GM23248 (cell line): Measurements from ENCODE around the gene PAK2. TPM values are rescaled to one million over a fixed set of nuclear protein-coding genes. Genes with fewer than 3 reads are reported as not detected.
"Not testable (repeated sequence)": the region's sequence is repeated elsewhere in the genome, so short reads cannot be mapped to it uniquely, and the experiment has no call there.

Source experiments
- DNase-seq: peaks from one replicate; pipeline ENCODE4 v3.0.0-alpha.2; 2015
- H2AFZ ChIP-seq: fragments of 200-600 bp; sonication (generic); 2 replicates; pipeline ENCODE4 v1.6.1; 2016; ENCODE audit warnings: antibody characterized with exemption
- H3F3A ChIP-seq: fragments of 200-600 bp; sonication (generic); 2 replicates; pipeline ENCODE4 v1.6.1; 2016; ENCODE audit warnings: mild to moderate bottlenecking, antibody characterized with exemption, mixed run types; ENCODE audit not compliant: insufficient read depth
- H3K27ac ChIP-seq: fragments of 200-600 bp; sonication (generic); 2 replicates; pipeline ENCODE4 v1.5.1; 2016; ENCODE audit warnings: mild to moderate bottlenecking
- H3K27me3 ChIP-seq: fragments of 200-600 bp; sonication (generic); replicated peaks from 2 replicates; pipeline ENCODE4 v1.6.1; 2016; ENCODE audit warnings: mild to moderate bottlenecking; ENCODE audit not compliant: insufficient read depth
- H3K36me3 ChIP-seq: fragments of 200-600 bp; sonication (generic); 2 replicates; pipeline ENCODE4 v1.6.1; 2016; ENCODE audit warnings: low read depth, mild to moderate bottlenecking
- H3K4me1 ChIP-seq: fragments of 200-600 bp; sonication (generic); 2 replicates; pipeline ENCODE4 v1.6.1; 2016; ENCODE audit warnings: mild to moderate bottlenecking; ENCODE audit not compliant: insufficient read depth
- H3K4me2 ChIP-seq: fragments of 200-600 bp; sonication (generic); one replicate; pipeline ENCODE4 v1.6.1; 2016; ENCODE audit warnings: mild to moderate bottlenecking; ENCODE audit not compliant: unreplicated experiment
- H3K4me3 ChIP-seq: fragments of 200-600 bp; sonication (generic); 2 replicates; pipeline ENCODE4 v1.5.1; 2016; ENCODE audit warnings: mild to moderate bottlenecking
- H3K79me2 ChIP-seq: fragments of 200-600 bp; sonication (generic); 2 replicates; pipeline ENCODE4 v1.6.1; 2016; ENCODE audit warnings: mild to moderate bottlenecking; ENCODE audit not compliant: insufficient read depth
- H3K9ac ChIP-seq: fragments of 200-600 bp; sonication (generic); 2 replicates; pipeline ENCODE4 v1.6.1; 2016; ENCODE audit warnings: mild to moderate bottlenecking
- H3K9me2 ChIP-seq: fragments of 200-600 bp; sonication (generic); 2 replicates; pipeline ENCODE4 v1.6.1; 2016; ENCODE audit warnings: mixed run types, mild to moderate bottlenecking, moderate library complexity; ENCODE audit not compliant: insufficient read depth
- H3K9me3 ChIP-seq: fragments of 200-600 bp; sonication (generic); one replicate; pipeline ENCODE4 v1.6.1; 2017; ENCODE audit warnings: low read depth
- H4K20me1 ChIP-seq: fragments of 200-600 bp; sonication (generic); 2 replicates; pipeline ENCODE4 v1.6.0; 2016; ENCODE audit not compliant: insufficient read depth
- EZH2 ChIP-seq: fragments of 200-600 bp; sonication (generic); IDR thresholded peaks from 2 replicates; pipeline ENCODE4 v1.6.1; 2018; ENCODE audit warnings: antibody characterized with exemption, mild to moderate bottlenecking; ENCODE audit not compliant: insufficient read depth, poor library complexity, severe bottlenecking
- EZH2phosphoT487 ChIP-seq: fragments of 200-600 bp; sonication (generic); IDR thresholded peaks from 2 replicates; pipeline ENCODE4 v1.6.1; 2018; ENCODE audit warnings: antibody characterized with exemption, moderate library complexity, mild to moderate bottlenecking, low read depth; ENCODE audit not compliant: insufficient read depth
- WGBS, 2 experiments: methylation state at CpG; one replicate each; pipeline ENCODE4 v1.1.6; 2015 to 2017; ENCODE audit warnings: low lambda C conversion rate in 2 of 2, low coverage in 1 of 2; ENCODE audit errors: missing lambda C conversion rate in 2 of 2; 5-methylcytosine and 5-hydroxymethylcytosine counted together
- in situ Hi-C: fragments of 300-500 bp; cut with MboI; formaldehyde crosslinking; loops from 2 replicates; pipeline ENCODE4 v1.15.0; 2020
- polyA plus RNA-seq: library from polyadenylated mRNA; unstranded; fragments of >200 nt; fragmentation: Nextera tagmentation; extraction: Ambion mirVana; gene quantifications from 2 replicates; pipeline ENCODE4 v1.2.1, GENCODE V29; 2016
- small RNA-seq: library from RNA; depleted of rRNA; stranded (forward); fragments of <200 nt; gene quantifications from one replicate; pipeline ENCODE3, GENCODE V24; 2014; ENCODE audit warnings: low read depth, low replicate concordance
- total RNA-seq: library from RNA; depleted of rRNA; stranded (reverse); fragments of >200 nt; shearing (Covaris generic); gene quantifications from 2 replicates; pipeline ENCODE4 v1.2.3, GENCODE V29; 2014; rRNA removed

The PAK2 gene
- total and polyA plus RNA-seq, 2 experiments from 2014 or later, result 24.4 to 30.5 TPM

DNA sequence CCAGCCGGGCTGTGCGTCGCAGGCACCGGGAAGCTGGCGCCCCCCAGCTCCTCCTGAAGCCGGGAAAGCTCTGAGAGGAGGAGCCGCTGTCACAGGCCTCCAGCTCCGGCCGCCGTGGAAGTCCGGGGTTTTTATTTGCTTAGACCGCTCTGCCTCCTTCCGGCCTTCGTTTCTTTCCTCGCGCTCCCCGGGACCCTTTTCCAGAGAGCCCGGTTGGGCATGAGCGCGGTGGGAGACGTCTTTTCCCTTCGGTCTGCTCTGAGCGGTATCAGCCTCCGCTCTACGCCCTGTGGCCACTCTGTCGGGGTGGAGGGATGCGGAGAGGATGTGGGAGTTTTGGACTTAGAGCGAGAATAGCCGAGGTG, 128.6 kb downstream of the PAK2 start:
- peak overlapping the region; percentile 85 for H3K4me3 ChIP-seq
- H3K9ac ChIP-seq, result peak overlapping the region; percentile 91
- H3K4me2 ChIP-seq, result peak overlapping the region; percentile 94
- H3K79me2 ChIP-seq, result peaks cover 54% of the 10 kb centered on the region
- 1 to 3% methylated on average over 29 of the region's 29 CpGs for WGBS, 2 experiments
- peak overlapping the region; percentile 87 for H3K27ac ChIP-seq
- no peaks in the 10 kb centered on the region for H3K27me3 ChIP-seq
- peaks cover 12% of the 10 kb centered on the region for H3F3A ChIP-seq
- peak; percentile 71 for DNase-seq
- TF ChIP-seq EZH2phosphoT487 (no peak), EZH2 (no peak)
- H3K9me2 ChIP-seq, result no peaks in the 10 kb centered on the region
- H3K4me1 ChIP-seq, result peaks cover 8% of the 10 kb centered on the region; the same call in 1 of the 2 replicates
- H3K9me3 ChIP-seq, result no peaks in the 10 kb centered on the region
- H3K36me3 ChIP-seq, result no peaks in the 10 kb centered on the region; the same call in 1 of the 2 replicates
- peak overlapping the region; percentile 49 for H2AFZ ChIP-seq
- in situ Hi-C loops, result no loop called here
- H4K20me1 ChIP-seq, result no peaks in the 10 kb centered on the region

DNA sequence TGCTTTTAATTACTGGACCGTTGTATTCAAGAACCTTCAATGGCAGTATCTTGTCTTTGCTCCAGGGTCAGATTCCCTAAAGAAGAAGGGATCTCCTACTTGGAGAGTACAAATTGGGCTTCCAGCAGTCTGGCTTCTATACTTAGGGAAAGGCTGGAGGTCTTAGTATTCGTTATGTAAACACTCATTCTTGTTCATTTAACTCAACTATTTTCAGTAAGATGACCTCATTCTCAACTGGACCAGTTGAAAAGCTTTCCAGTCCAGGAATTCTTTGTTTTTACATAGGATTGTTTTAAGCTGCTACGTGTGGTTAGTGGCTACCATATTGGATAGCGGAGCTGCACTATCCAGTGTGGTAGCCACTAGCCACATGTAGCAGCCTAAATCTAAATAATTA, 132.7 kb downstream of the PAK2 start:
- Histone ChIP-seq H3K79me2 (peaks cover 94% of the 10 kb centered on the region), H3K27me3 (no peaks in the 10 kb centered on the region), H3K4me3 (no peak overlapping the region), H3F3A (peaks cover 6% of the 10 kb centered on the region), H3K4me2 (no peak overlapping the region), H3K9me3 (no peaks in the 10 kb centered on the region), H3K4me1 (peaks cover 8% of the 10 kb centered on the region; the same call in 1 of the 2 replicates), H3K36me3 (no peaks in the 10 kb centered on the region; the same call in 1 of the 2 replicates), H2AFZ (no peak overlapping the region), H3K27ac (no peak overlapping the region), H3K9ac (no peak overlapping the region), H3K9me2 (no peaks in the 10 kb centered on the region), H4K20me1 (no peaks in the 10 kb centered on the region; the same call in 1 of the 2 replicates)
- no peak for DNase-seq
- WGBS, 2 experiments, result 73 to 78% methylated on average over 4 of the region's 4 CpGs
- no peak for TF ChIP-seq EZH2phosphoT487
- no peak for TF ChIP-seq EZH2
- in situ Hi-C loops, result no loop called here

DNA sequence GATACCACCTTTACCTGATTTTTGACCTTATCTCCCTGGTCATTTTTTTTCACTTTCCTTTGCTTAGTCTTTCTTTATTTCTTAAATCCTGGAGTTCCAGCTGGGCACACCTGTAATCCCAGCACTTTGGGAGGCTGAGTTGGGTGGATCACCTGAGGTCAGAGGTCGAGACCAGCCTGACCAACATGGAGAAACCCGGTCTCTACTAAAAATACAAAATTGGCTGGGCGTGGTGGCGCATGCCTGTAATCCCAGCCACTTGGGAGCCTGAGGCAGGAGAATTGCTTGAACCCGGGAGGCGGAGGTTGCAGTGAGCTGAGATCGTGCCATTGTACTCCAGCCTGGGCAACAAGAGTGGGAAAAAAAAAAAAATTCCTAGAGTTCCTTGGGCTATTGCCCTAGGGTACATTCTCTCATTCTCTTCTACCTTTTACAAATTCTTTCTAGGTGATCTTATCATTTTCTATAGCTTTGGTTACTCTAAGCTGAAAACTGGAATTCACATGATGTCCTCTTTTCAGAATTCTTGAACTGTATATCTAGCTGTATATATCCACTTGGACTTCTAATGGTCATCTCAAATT, 134.9 kb downstream of the PAK2 start:
- H3K9me3 ChIP-seq, DNase-seq, H3K4me2 ChIP-seq, H3K27me3 ChIP-seq, H3K9ac ChIP-seq, H4K20me1 ChIP-seq, H3F3A ChIP-seq, H3K27ac ChIP-seq, H2AFZ ChIP-seq, in situ Hi-C loops, H3K9me2 ChIP-seq, H3K4me3 ChIP-seq, H3K36me3 ChIP-seq, H3K4me1 ChIP-seq: not testable (repeated sequence)
- WGBS, 2 experiments, result 96 to 98% methylated on average over 7 of the region's 7 CpGs
- peaks cover 100% of the 10 kb centered on the region for H3K79me2 ChIP-seq

DNA sequence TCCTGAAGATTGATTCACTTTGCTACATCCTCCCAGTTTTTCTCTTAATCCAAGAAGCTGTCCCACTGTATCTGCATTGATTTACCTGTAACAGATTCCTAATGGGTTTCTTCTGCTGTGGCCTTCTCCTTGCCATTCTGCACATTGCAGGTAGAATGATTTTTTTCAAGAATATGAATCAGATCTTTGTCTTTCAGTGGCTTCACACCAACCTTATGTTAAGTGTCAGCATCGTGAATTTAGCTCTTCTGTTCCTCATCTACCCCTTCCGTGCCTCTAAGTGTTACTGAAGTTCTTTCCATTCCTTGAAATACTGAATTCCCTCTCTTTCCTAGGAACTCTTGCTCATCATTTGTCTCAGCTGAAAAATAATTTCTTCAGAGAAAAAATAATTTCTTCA, 135.6 kb downstream of the PAK2 start:
- Histone ChIP-seq H4K20me1 (no peaks in the 10 kb centered on the region; the same call in 1 of the 2 replicates), H3F3A (peaks cover 12% of the 10 kb centered on the region), H3K9ac (no peak overlapping the region), H3K4me2 (no peak overlapping the region), H3K27me3 (no peaks in the 10 kb centered on the region), H3K36me3 (no peaks in the 10 kb centered on the region; the same call in 1 of the 2 replicates), H3K9me3 (no peaks in the 10 kb centered on the region), H3K4me1 (no peaks in the 10 kb centered on the region), H3K4me3 (no peak overlapping the region), H3K79me2 (peaks cover 100% of the 10 kb centered on the region), H2AFZ (no peak overlapping the region), H3K27ac (no peak overlapping the region), H3K9me2 (no peaks in the 10 kb centered on the region)
- TF ChIP-seq EZH2phosphoT487 (no peak), EZH2 (no peak)
- WGBS, 2 experiments, result 94% methylated on average over 2 of the region's 2 CpGs
- no peak for DNase-seq
- in situ Hi-C loops, result no loop called here

Small RNA genes lying within 50 kb of the gene (small RNA-seq; reads per million reads assigned to genes)
- gene RNU4-89P (not detected), gene RNU6-42P (0.19 reads per million), gene RNU6-646P (not detected)

Other genes with a start within 250 kb of the PAK2 start
- 12.3 and 14.2 TPM in 2 replicates for gene RNF168, start 236.1 kb upstream of the PAK2 start, total RNA-seq
- gene RNF168, start 236.1 kb upstream of the PAK2 start, polyA plus RNA-seq, result 13.6 and 14.2 TPM in 2 replicates
- gene SMCO1, start 224.5 kb upstream of the PAK2 start, total RNA-seq, result not detected in 2 replicates
- gene SMCO1, start 224.5 kb upstream of the PAK2 start, polyA plus RNA-seq, result not detected in 2 replicates
- gene WDR53, start 171.3 kb upstream of the PAK2 start, total RNA-seq, result 8.9 and 9.4 TPM in 2 replicates
- gene WDR53, start 171.3 kb upstream of the PAK2 start, polyA plus RNA-seq, result 9.3 and 12.7 TPM in 2 replicates
- gene FBXO45, start 171.2 kb upstream of the PAK2 start, total RNA-seq, result 7.2 and 10.7 TPM in 2 replicates
- gene FBXO45, start 171.2 kb upstream of the PAK2 start, polyA plus RNA-seq, result 1.7 and 2.1 TPM in 2 replicates
- 0.22 TPM in 1 of 2 replicates, not detected in the other for gene NRROS, start 100.2 kb upstream of the PAK2 start, total RNA-seq
- gene NRROS, start 100.2 kb upstream of the PAK2 start, polyA plus RNA-seq, result not detected in 2 replicates
- 5.4 and 5.6 TPM in 2 replicates for gene CEP19, start 27.6 kb upstream of the PAK2 start, total RNA-seq
- gene CEP19, start 27.6 kb upstream of the PAK2 start, polyA plus RNA-seq, result 4.5 and 5.7 TPM in 2 replicates
- 27.6 and 37.3 TPM in 2 replicates for gene PIGX, start 27.5 kb upstream of the PAK2 start, total RNA-seq
- 36.0 and 37.3 TPM in 2 replicates for gene PIGX, start 27.5 kb upstream of the PAK2 start, polyA plus RNA-seq
- 30.2 and 36.2 TPM in 2 replicates for gene SENP5, start 128.1 kb downstream of the PAK2 start, total RNA-seq
- 16.2 and 16.9 TPM in 2 replicates for gene SENP5, start 128.1 kb downstream of the PAK2 start, polyA plus RNA-seq
- 75.3 and 81.9 TPM in 2 replicates for gene NCBP2, start 202.7 kb downstream of the PAK2 start, total RNA-seq
- gene NCBP2, start 202.7 kb downstream of the PAK2 start, polyA plus RNA-seq, result 107 TPM in 2 replicates
- gene PIGZ, start 229.0 kb downstream of the PAK2 start, total RNA-seq, result 3.9 and 5.7 TPM in 2 replicates
- gene PIGZ, start 229.0 kb downstream of the PAK2 start, polyA plus RNA-seq, result 7.6 and 9.6 TPM in 2 replicates